Neutrophil (primary cell): ENCODE data around the gene ZFP36L2.

Experiments used
- H3K27ac ChIP-seq: fragments of 200-600 bp; sonication (generic); 2 replicates; pipeline ENCODE4 v1.5.1; 2016; ENCODE audit warnings: mild to moderate bottlenecking, moderate library complexity
- H3K27me3 ChIP-seq: fragments of 200-600 bp; sonication (generic); 2 replicates; pipeline ENCODE4 v1.6.0; 2016; ENCODE audit warnings: mild to moderate bottlenecking
- H3K36me3 ChIP-seq: fragments of 200-600 bp; sonication (generic); 2 replicates; pipeline ENCODE4 v1.5.1; 2017
- H3K4me1 ChIP-seq, 2 experiments: fragments of 200-600 bp in 1 of 2; sonication (generic) in 1 of 2; 1 replicate in 1 of 2; 2 replicates in 1 of 2; pipeline versions ENCODE4 v1.5.1 to v1.6.1; 2013 to 2016; ENCODE audit warnings: low read depth in 1 of 2, low read length in 1 of 2, mild to moderate bottlenecking in 1 of 2, moderate library complexity in 1 of 2; ENCODE audit not compliant: control insufficient read depth in 1 of 2, insufficient read depth in 1 of 2
- H3K4me3 ChIP-seq, 2 experiments: fragments of 200-600 bp in 1 of 2; sonication (generic) in 1 of 2; 1 replicate in 1 of 2; 2 replicates in 1 of 2; pipeline ENCODE4 v1.5.1; 2013 to 2016; ENCODE audit warnings: low read depth in 1 of 2, low read length in 1 of 2, mild to moderate bottlenecking in 1 of 2, moderate library complexity in 1 of 2
- H3K9me3 ChIP-seq: fragments of 200-600 bp; sonication (generic); 2 replicates; pipeline ENCODE4 v1.5.1; 2016
- CTCF ChIP-seq: fragments of 200-600 bp; sonication (generic); IDR thresholded peaks from 2 replicates; pipeline ENCODE4 v1.5.1; 2016; ENCODE audit warnings: antibody characterized with exemption

ZFP36L2 gene

DNA sequence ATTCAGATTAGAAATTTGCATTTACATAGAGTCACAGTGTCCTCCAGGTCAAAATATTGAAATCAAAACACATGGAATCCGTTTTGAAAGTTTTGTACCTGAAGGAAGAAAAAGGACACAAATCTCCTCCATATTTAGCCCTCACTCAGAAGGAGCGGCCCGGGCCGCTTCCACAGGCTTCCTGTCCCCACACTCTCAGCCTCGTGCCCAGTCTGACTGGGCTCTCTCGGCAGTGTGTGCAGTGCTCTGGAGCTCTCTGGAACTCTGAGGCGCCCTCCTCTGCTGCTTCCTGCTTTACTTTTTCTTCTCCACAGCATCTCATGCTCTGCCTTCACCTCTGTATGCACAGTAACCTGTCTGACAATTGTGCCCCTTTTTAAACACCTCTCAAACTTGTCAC is 22.2 kb upstream of the ZFP36L2 start:
- peaks cover 4% of the 10 kb centered on the region in 2 experiments for H3K4me1 ChIP-seq
- H3K27me3 ChIP-seq: no peaks in the 10 kb centered on the region
- H3K27ac ChIP-seq: no peak overlapping the region
- no peaks in the 10 kb centered on the region for H3K36me3 ChIP-seq
- H3K4me3 ChIP-seq: no peak overlapping the region
- TF ChIP-seq CTCF: no peak
- no peaks in the 10 kb centered on the region for H3K9me3 ChIP-seq

- H3K9me3 ChIP-seq: no peaks in the 10 kb centered on the region
- no peak overlapping the region for H3K4me3 ChIP-seq
- H3K27me3 ChIP-seq: no peaks in the 10 kb centered on the region
- H3K27ac ChIP-seq: no peak overlapping the region
- peaks cover 4% of the 10 kb centered on the region in 2 experiments for H3K4me1 ChIP-seq
- H3K36me3 ChIP-seq: no peaks in the 10 kb centered on the region
- no peak for TF ChIP-seq CTCF
Observed at GRCh38 chr2:43246641-43247040, 20.2 kb upstream of the ZFP36L2 start.

DNA sequence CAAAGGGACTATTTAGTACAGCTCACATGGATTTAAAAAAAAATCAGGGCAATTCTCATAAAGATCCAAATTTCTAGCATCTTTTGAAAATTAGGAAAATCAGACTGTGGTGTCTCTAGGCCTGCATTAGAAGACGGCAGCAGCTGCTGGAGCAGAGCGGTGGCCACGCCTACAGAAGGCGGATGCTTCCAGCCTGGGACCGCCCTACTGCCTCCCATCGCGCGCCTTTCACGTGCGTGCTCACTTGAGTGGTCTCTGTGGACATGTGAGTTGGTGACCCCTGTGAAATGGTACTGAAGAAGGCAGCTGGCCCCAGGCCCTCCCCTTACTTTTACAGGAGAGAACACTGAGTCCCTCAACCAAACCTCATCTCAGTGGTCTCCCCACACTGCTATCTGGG is 15.2 kb upstream of the ZFP36L2 start:
- no peaks in the 10 kb centered on the region for H3K9me3 ChIP-seq
- peaks cover 23 to 35% of the 10 kb centered on the region in 2 experiments for H3K4me1 ChIP-seq
- no peak overlapping the region for H3K27ac ChIP-seq
- no peaks in the 10 kb centered on the region for H3K27me3 ChIP-seq
- H3K4me3 ChIP-seq: no peak overlapping the region
- H3K36me3 ChIP-seq: no peaks in the 10 kb centered on the region
- TF ChIP-seq CTCF: no peak

- Histone ChIP-seq H3K27me3 (no peaks in the 10 kb centered on the region), H3K4me1 (peaks cover 28 to 43% of the 10 kb centered on the region in 2 experiments), H3K36me3 (no peaks in the 10 kb centered on the region), H3K9me3 (no peaks in the 10 kb centered on the region), H3K27ac (peak overlapping the region; percentile 79), H3K4me3 (no peak overlapping the region)
- TF ChIP-seq CTCF: no peak
Observed at GRCh38 chr2:43240766-43241150, 14.4 kb upstream of the ZFP36L2 start.

- Histone ChIP-seq H3K9me3 (no peaks in the 10 kb centered on the region), H3K36me3 (no peaks in the 10 kb centered on the region), H3K4me1 (peaks cover 32 to 44% of the 10 kb centered on the region in 2 experiments), H3K27ac (peak overlapping the region; percentile 79), H3K27me3 (no peaks in the 10 kb centered on the region), H3K4me3 (no peak overlapping the region)
- TF ChIP-seq CTCF: no peak
Observed at GRCh38 chr2:43239981-43240765, 13.8 kb upstream of the ZFP36L2 start.
